ENCODE results near the gene TMBIM4.

DNA sequence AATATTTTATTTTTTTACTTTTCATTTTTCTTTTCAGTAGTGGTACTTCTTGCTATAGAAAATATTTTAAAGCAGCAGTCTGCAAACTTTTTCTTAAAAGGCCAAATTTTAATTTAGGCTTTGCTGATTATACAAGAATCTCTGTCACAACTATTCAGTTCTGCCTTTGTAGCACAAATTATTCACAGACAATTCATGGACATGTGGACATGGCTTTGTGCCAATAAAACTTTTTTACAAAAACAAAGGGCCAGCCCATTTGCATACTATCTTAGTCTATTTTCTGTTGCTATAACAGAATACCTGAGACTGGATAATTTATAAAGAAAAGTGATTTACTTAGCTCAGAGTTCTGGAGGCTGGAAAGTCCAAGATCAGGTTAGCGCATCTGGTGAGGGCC is 56.3 kb downstream of the TMBIM4 start:
- TF ChIP-seq, protein P1, sequence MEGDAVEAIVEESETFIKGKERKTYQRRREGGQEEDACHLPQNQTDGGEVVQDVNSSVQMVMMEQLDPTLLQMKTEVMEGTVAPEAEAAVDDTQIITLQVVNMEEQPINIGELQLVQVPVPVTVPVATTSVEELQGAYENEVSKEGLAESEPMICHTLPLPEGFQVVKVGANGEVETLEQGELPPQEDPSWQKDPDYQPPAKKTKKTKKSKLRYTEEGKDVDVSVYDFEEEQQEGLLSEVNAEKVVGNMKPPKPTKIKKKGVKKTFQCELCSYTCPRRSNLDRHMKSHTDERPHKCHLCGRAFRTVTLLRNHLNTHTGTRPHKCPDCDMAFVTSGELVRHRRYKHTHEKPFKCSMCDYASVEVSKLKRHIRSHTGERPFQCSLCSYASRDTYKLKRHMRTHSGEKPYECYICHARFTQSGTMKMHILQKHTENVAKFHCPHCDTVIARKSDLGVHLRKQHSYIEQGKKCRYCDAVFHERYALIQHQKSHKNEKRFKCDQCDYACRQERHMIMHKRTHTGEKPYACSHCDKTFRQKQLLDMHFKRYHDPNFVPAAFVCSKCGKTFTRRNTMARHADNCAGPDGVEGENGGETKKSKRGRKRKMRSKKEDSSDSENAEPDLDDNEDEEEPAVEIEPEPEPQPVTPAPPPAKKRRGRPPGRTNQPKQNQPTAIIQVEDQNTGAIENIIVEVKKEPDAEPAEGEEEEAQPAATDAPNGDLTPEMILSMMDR (IDR thresholded peaks at IDR 0.05; ENCODE audit: low read depth, low read length, poor library complexity, severe bottlenecking) = no peak
- TF ChIP-seq EZH2phosphoT487 (IDR thresholded peaks at IDR 0.05; ENCODE audit: borderline replicate concordance, low read length) = no peak

All from DOHH2 (cell line).